ENCODE measurements around the gene ADRM1.

The ADRM1 gene, protein sequence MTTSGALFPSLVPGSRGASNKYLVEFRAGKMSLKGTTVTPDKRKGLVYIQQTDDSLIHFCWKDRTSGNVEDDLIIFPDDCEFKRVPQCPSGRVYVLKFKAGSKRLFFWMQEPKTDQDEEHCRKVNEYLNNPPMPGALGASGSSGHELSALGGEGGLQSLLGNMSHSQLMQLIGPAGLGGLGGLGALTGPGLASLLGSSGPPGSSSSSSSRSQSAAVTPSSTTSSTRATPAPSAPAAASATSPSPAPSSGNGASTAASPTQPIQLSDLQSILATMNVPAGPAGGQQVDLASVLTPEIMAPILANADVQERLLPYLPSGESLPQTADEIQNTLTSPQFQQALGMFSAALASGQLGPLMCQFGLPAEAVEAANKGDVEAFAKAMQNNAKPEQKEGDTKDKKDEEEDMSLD

GRCh38 chr20:62302341-62303061 lies at the start of gene ADRM1:
ADRM1 (plus strand) TSS chr20:62302997; CDS start chr20:62303569, 572 bp downstream.
- DNase-seq (ENCODE audit: low spot score): peak; percentile 97

DNA sequence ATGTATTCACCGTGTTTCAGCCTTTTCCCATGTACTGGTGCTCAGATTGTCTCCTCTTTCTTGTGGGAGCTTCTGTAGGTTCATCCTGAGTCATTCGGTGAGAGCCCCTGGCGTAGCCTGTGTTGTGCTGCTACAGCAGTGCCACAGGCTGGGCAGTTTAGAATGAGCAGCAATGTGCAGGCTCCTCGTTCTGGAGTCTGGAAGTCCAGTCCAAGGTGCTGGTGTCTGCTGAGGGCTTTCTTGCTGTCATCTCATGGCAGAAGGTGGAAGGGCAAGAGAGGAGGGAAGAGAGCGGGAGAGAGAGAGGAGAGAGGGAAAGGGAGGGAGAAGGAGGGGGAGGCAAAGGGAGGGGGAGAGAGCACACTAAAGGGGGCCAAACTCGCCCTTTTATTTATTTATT lies 49.4 kb upstream of the ADRM1 start:
- no peak for DNase-seq (ENCODE audit: low spot score)

- no peak for DNase-seq (ENCODE audit: low spot score)
Observed at GRCh38 chr20:62254021-62254724, 48.6 kb upstream of the ADRM1 start.

DNA sequence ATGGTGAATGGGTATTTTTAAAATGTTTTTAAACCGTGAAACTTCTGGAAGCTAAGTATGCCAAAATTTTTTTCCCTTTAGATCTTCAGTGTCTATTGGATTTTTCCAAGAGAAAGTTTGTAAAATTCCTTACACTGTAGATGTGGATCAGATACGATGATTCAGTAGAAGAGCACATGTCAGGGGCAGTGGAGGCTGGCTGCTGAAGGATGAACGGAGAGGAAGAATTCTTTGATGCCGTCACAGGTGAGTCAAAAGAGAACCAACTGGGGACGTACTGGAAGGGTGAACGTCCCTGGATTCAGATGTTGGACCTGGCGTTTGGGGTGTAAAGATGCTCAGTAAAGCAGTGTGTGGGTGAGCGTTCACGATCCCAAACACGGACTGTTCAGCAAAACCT lies 46.8 kb upstream of the ADRM1 start:
- no peak for DNase-seq (ENCODE audit: low spot score)

GRCh38 chr20:62258499-62259293 lies 44.1 kb upstream of the ADRM1 start:
- no peak for DNase-seq (ENCODE audit: low spot score)

GRCh38 chr20:62259294-62259565 lies 43.6 kb upstream of the ADRM1 start:
- no peak for DNase-seq (ENCODE audit: low spot score)

DNA sequence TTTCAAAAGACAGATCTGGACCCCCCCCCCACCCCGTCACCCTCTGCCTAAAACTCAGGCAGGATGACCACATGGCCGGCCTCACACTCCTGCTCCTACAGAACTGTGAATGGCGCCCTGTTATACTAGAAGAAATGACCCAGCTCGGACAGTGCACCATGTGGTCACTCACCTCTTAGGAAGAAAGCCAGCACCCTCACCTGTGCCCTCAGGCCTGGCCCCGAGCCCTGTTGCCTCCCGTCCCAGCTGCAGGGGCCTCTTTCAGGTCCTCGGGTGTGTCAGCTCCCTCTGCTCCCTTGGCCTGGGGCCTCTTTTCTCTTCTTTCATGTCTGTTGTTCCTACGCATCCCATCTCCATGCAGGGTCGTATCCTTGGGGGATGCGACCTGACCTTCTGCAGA lies 40.7 kb upstream of the ADRM1 start:
- DNase-seq (ENCODE audit: low spot score): no peak

- no peak for DNase-seq (ENCODE audit: low spot score)
Observed at GRCh38 chr20:62263396-62263795, 39.4 kb upstream of the ADRM1 start.

- no peak for DNase-seq (ENCODE audit: low spot score)
Observed at GRCh38 chr20:62265365-62265764, 37.4 kb upstream of the ADRM1 start.

- no peak for DNase-seq (ENCODE audit: low spot score)
Observed at GRCh38 chr20:62266340-62266739, 36.5 kb upstream of the ADRM1 start.

DNA sequence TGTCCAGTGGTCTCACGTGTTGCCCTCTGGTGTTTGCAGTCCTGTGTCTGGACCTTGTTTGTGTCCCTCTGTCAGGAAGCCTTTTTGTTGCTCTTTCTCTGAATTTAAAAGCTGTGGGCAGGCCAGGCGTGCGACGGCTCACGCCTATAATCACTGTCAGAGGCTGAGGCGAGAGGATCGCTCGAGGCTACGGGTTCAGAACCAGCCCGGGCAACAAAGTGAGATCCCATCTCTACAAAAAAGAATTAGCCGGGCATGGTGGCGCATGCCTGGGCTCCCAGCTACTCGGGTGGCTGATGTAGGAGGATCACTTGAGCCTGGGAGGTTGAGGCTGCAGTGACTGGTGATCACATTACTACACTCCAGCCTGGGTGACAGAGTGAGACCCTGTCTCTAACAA lies 35.9 kb upstream of the ADRM1 start:
- no peak for DNase-seq (ENCODE audit: low spot score)

GRCh38 chr20:62267543-62267942 lies 35.3 kb upstream of the ADRM1 start:
- peak; percentile 59 for DNase-seq (ENCODE audit: low spot score)

DNA sequence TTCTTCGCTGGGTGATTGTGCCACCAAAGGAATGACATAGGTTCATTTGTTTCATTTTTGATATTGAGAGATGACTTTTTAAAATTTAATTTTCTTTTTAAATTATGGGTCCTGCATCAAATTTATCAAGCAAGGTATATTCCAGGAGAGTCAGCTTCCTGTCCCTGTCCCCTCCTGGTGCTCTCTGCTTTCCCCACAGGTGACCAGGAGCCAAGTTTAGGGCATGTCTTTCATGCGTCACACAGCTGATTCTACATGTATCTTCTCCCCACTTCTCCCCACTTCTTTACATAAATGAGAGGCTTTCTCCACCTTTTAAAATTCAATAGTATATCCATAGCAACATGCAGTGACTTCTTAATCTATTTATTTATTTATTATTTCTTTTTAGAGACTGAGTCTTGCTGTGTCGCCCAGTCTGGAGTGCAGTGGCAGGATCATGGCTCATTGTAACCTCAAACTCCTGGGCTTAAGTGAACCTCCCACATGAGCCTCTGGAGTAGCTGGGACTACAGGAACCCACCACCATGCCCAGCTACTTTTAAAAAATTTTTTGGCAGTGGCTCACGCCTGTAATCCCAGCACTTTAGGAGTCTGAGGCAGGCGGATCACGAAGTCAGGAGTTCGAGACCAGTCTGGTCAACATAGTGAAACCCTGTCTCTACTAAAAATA lies 34.4 kb upstream of the ADRM1 start:
- DNase-seq (ENCODE audit: low spot score): no peak

DNA sequence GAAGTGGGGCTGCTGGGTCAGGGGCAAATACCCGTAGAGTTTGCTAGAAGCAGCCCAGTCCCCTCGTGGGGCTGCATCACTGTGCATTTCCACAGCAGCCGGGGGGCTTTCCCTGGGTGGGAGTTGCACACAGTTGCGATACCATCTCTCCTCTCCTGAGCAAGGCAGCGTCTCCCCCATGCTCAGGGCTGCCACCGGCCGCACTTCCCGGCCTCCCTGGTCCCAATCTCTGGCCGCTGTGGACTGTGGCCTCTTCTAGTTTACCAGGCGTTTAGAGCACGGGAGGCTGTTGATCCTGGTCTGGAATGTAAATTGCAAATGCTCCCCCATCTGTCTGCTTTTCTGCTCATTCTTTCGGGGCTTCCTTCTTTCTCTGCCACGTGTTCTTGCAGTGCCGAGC lies 33.4 kb upstream of the ADRM1 start:
- no peak for DNase-seq (ENCODE audit: low spot score)

DNA sequence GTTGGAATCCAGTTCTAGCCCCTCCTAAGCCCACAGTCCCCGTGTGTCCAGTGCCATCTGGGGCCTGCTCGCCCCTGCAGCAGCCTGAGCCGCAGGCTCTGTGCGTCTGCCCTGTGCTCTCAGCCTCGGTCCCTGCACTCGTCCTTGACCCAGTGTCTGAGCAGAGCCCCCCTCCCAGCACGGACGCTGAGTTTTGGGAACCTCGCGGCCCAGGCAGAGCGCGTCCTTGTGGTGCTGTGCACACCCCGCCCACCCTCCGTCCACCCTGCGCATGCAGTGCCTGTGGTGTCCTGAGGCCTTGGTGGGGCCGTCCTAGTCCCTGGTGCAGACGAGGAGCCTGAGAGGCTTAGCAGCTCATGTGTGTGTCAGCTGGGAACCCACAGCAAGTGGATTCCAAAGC lies 32.9 kb upstream of the ADRM1 start:
- no peak for DNase-seq (ENCODE audit: low spot score)

- DNase-seq (ENCODE audit: low spot score): no peak
Observed at GRCh38 chr20:62272200-62272599, 30.6 kb upstream of the ADRM1 start.

DNA sequence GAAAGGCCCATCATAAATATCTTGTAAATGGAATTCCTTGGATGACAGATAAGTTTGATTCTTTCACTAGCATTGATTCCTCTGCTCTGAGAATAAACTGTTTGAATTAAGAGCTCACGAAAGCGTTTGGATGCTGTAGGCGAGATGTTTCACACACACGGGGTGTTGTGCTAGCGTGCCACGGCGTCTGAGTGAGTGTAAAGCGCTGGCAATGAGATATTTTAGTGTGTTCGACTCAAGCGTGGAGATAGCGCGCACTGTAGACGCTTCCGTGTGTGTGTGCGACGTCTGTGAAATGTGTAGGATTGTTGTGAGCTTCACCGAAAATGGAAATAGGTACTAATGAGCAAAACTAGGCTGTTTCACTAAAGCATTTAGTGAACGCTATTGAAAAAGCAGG lies 29.4 kb upstream of the ADRM1 start:
- DNase-seq (ENCODE audit: low spot score): peak; percentile 27

DNA sequence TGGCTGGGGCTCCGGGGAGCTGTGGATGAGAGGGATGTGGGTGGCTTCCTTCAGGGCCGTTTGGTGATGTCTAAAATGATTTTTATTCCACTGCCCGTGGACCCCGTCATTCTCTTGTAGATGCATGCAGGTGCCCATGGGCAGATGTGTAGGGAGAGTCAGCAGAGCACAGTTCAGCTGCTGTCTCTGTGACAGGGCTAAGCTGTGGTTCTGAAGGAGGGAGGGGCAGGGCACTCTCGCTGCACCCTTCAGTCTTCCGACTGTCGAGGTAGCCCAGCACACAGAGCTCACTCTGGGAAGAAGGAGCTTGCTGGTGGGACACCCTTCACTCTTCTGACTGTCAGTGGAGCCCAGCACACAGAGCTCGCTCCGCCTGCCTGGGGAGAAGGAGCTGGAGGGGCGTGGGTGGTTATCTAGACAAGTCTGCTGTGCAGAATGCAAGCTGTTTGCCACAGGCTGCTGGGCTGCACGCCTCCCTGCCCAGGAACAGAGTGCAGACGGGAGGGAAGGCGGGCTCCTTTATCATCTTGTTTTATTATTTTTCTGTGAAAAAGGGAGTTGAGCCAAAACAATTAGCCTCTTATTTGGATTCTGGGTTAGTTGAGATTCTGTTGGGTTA lies 28.4 kb upstream of the ADRM1 start:
- peak; percentile 76 for DNase-seq (ENCODE audit: low spot score)

DNA sequence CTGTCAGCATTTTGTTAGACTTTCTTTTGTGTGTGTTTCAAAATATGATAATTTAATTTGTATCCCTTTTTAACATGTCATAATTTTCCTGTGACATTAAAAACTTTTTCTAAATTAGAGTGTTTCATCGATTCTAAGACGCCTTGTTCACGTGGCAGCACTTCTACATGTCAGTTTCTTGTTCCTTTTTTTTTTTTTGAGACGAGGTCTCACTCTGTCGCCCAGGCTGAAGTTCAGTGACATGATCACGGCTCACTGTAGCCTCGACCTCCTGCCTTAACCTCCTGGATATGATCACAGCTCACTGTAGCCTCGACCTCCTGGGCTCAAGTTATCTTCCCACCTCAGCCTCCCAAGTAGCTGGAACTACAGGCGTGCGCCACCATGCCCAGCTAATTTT lies 27.6 kb upstream of the ADRM1 start:
- DNase-seq (ENCODE audit: low spot score): no peak

- no peak for DNase-seq (ENCODE audit: low spot score)
Observed at GRCh38 chr20:62276439-62276838, 26.4 kb upstream of the ADRM1 start.

GRCh38 chr20:62277253-62277652 lies 25.5 kb upstream of the ADRM1 start:
- no peak for DNase-seq (ENCODE audit: low spot score)
